Stimulated activated CD4-positive, alpha-beta T cell treated with anti-CD3 and anti-CD28 coated beads, Interleukin-12 subunit alpha, Interleukin-12 subunit beta, amount 100 ng/mL, for 48 hours (primary cell): Measurements from ENCODE around the gene PSMB7.

Experiments
- DNase-seq, 3 donors: peaks; one replicate each; pipeline ENCODE4 v3.0.0-alpha.2; 2020; ENCODE audit warnings: low read depth in 2 of 3, low spot score in 1 of 3

Gene PSMB7

DNA sequence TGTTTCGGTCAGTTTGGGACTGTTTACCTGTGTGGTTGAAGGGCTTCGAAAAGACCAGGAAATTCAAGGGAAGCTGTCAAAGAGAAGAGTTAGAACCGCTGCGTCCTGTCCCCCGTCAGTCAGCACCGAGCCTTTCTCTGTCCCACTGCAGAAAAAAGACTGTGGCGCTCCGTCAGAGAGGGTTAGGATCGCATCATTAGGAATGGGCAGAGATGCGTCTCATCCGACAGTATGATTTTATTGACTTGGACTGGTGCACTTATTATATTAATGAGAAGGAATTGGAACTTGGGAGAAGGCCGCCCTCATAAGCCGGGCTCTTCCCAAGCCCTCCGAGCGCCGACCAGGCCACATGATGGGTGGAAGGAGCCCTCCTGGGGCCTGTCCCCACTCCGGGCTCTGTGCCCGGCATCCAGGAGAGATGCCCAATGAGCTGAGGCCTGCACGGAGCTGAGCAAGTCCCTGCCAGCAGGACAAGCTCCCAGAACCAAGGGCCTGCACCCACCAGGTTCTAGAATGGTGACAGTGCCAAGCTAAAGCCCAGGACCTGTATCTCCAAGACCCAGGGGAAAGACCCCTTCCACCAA, 85.9 kb downstream of the PSMB7 start:
- no peak for DNase-seq

DNA sequence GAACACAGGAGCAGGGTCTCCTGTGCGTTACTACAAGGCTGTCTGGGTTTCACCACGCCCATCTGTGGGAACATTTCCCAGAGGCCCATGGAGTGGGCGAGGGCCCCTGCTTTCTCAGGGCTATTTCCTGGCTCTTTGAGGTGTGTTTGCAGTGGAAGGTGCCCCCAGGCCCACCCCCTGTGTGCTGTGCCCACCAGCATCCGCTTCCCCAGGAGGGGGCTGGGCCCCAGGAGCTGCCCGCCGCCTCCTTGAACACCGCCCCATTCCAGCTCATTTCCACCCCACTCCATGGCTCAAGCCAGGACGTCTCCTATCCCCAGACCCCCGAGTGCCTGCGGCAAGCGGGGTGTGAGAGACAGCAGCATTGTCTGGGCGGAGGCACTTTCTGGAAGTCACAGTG, 87.0 kb downstream of the PSMB7 start:
- no peak for DNase-seq

DNA sequence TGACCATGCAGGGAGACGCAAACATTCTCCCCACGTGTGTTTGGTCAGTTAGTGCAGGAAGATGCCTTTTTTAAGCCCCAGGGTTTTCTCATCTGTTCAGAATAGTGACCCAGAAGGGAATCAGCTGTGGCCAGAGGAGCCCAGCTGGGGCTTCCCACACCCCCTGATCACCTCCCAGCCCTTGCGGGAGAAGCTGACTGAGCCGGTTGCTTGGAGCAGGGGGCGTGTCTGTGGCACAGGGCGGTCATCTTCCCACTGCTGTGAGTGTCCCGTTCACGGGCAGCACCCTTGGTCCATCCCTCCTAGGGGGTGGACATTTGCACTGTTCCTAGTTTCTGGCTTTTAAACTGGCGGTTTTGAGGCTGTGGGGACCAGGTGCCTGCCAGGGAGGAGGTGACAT, 87.8 kb downstream of the PSMB7 start:
- DNase-seq = no peak

DNA sequence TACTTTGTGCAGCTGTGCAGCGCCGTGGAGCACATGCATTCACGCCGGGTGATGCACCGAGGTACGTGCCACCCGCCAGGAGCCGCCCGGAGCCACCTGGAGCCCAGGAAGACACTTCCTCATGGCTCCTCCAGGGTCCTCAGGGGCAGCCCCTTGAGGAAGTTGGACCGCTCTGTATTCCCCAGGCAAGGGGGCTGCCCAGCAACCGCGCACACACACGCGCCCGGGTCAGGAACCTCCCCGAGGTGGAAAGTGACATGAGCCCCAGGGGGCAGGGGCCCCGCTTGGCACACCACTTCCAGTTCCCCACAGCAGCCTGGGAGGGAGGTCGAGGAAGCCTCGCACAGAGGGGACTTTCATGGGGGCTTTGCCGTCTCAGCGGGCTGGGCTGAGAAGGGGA, 88.9 kb downstream of the PSMB7 start:
- no peak for DNase-seq

DNA sequence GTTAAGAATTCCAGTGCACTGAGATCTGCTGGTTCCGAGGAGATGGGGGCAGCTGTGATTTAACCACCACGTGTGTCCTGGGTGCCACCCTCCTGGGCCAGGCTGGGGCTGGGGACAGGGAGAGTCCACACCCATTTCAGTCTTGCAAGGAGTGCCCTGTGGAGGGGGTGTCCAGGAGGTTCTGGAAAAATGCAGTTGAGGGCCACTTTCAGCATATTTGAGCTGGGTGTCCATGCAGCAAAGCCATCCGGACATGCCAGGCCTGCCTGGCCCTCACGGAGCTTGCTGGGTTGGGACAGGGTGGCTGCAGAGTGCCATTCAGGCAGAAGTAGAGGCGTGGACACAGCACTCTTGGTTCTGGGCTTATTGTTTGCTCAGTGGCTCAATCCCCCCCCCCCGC, 89.4 kb downstream of the PSMB7 start:
- no peak for DNase-seq

DNA sequence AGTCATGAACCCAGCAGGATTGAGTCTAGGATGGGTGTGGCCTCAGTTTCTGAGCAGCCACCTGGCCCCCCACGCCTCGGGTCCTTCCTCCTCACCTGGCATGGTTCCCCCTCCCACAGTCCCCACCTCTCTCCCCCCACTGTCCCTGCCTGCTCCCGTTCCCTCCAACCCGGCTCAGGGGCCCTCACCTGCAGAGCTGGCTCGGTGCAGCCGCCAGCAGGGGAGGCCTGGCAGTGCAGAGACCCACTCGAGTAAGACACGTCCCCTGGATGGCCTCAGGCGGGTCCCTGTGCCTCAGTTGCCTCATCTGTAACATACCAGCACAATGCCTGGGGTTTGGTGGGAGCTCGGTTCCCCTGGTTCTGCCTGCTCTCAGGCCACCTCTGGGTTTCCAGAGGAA, 91.3 kb downstream of the PSMB7 start:
- no peak for DNase-seq

DNA sequence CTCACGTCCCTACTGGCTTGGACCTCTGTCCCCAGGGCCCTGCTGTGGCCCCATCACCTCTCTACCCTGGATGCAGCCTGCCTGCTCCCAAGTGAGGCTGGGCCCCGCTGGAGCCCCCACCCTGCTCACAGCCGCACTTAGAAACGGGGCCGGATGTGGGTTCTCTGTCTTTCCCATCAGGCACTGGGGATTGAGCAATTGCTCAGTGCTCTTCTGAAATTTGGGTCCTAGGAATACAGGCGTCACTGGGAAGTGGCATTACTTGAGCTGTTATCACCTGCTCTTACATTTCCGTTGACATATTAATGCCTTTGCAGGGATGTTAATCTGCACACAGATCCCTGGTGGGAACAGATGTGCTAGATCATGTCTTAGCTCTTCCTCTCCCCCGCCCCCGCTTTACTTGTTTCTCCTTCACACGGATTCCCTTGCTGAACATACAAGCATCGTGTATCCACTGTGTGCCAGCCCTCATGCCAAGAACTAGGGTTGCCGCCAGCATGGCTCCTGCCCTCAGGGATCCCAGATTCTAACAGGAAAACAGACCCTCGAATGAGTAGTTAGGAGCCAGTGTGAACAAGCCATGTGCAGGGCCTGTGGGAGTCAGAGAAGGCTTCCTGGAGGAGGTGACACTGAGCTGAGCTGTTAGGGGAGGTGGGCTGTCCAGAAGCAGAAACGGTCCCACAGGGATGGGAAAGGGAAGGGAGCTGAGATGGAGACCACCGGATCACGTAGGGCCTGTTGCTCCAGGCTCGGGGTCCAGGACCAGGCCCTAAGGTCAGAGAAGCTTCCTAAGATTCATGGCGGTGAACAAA, 92.4 kb downstream of the PSMB7 start:
- DNase-seq = no peak

DNA sequence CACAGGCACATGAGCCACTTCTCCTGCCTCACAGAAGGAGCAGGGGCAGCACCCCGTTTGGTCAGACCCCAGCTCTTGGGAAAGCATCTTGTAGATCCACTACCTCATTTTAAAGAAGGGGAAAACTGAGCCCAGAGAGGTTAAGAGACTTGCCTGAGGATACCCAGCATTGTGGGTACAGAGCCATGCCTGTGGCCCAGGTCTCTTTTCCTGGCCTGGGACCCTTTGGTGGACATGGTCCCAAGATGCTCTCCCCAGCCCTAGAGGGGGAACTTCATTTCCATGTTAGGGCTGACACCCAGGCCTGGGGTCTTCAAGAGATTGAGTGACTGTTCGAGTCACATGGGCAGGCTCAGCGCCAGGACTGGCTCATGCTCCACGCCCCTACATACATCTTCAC, 93.3 kb downstream of the PSMB7 start:
- DNase-seq = no peak

DNA sequence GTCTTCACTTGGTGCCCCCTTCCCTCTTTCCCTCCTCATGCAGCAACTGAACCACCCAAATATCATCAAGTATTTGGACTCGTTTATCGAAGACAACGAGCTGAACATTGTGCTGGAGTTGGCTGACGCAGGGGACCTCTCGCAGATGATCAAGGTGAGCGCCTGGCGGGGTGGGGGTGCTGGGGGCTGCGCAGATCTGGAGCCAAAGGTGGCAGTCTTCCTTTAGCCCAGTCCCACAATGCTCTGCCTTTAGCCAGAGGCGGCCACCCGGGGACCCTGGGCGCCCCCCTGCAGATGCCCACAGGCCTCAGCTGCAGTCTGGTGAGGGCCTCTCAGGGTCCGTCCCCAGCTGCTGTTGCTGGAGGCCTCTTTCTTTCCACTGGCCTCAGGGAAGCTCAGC, 93.8 kb downstream of the PSMB7 start:
- no peak for DNase-seq

DNA sequence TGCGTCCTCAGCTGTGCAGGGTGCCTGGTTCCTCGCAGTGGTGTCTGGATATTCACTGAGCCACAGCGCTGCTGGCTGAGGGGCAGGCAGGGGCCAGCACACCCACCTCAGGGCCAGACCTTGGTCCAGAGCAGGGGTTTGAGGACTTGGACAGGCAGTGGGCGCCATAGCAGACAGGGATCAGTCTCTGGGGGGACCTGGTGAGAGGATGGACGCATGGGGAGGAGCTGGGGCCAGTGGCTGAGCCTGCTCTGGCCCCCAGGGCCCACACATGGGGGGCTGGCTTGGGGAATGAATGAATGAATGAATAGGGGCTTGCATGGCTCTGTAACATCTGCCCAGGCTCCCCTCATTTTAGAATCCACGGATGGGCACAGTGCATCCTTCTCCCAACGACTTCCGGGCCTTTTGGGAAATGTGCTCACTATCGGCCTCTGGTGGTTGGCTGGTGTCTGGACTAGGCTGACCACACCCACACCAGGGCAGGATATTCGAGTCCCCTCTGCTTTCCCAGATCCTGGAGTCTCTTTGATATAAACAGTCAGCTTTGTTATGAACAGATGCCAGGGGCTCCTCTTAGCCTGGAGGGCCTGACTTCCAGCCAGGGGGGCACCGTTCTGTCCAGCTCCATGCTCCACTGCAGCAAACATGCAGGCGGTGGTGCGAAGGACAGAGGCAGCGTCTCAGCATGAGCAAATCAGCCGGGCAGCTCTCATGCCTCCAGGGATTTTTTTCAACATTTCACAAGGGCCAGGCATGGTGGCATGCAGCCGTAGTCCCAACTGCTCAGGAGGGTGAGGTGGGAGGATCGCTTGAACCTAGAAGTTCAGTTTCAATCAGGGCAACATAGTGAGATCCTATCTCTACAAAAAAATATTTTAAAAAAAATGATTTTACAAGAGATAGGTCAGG, 94.9 kb downstream of the PSMB7 start:
- peak; percentile 8 to 59 (median 45) for DNase-seq

DNA sequence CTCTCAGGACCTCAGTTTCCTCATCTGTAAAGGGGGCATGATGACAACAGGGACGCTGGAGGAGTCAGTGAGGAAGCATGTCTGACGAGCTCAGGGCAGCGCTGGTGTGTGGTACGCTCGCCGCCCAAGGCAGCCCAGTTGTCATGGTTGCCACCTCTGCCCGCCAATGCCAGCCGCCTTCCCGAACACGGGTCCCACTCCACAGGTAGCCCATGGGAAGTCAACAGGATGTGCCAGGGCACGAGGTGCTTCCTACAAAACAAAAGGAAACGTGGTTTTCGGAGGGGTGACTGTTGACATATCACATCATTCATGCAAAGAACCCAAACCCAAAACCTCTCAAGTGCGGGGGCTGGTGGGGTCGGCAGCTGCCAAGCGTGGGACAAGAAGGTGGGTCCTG, 99.4 kb downstream of the PSMB7 start:
- no peak for DNase-seq

DNA sequence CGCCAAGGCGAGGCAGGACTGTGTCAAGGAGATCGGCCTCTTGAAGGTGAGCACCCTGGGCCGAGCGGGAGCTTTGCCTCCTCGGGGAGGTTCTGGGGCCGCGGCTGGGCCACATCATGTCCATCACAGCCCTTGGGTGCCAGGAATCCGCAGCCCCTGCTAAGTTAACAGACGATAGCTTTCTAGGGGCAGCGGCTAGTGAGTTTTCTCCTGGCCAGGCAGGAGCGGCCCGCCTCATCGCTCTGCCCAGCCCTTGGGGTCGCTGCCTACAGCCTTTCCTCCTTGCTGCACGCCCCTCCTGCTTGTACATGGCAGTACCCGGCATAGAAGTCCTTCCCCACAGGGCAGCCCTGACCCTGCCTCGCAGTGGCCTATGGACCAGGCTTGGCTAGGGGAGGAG, 101.3 kb downstream of the PSMB7 start:
- DNase-seq = no peak

DNA sequence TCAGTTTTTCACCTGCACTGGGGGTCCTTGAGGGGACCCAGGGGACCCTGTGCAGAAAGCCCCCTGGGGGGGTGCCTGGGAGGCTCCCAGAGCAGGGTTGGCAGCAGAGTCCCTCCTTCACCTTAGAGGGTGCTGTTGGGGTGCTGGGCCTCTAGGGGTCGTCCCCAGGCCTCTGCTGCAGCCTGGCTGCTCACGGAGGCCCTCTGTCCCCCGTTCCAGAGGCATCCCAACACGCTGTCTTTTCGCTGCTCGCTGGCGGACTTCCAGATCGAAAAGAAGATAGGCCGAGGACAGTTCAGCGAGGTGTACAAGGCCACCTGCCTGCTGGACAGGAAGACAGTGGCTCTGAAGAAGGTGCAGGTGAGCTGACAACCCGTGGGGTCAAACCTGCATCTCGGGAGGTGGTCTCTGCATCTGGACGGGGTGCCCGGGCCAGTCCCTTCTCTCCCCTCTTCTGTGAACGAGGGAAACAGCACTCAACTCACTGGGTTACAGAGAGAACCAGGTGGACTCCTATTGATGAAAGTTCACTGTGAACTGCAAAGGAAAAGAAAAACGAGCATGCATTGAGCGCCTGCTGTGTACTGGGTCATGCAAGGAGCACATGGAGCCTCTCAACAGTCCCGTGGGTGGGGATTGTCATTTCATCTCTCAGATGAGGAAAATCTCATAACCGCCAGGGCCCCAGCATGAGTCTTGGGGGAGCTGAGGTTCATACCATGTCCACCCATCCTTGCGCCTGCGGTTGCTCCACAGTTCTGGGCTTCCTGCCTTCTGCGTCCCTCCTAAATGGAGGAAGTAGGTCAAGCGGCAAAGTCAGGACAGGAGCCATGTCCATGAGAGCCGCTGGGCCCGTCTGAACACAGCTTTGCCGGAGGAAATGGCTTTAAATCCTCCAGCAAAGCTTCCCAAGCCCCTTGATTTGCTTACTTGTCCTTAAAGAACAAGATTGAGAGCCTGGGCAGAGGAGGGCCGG, 102.7 kb downstream of the PSMB7 start:
- DNase-seq = no peak

DNA sequence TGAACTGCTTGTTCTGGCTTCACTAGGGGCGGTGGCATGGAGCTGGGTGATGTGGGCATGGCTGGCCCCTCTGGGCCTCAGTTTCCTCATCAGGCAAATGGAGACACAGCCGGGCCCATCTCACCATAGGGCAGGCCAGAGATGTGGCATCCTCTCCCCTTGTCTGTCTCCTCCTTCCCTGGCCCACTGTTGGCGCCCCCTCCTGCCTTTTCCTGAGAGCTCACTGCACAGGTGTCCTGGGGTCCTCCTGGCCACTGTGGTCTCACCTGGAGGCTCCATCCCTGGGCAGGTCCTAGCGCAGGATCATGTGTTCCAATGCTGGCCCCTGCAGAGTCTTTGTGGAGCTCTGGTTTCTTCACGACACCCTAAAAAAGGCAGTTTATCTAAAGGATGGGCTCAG, 104.0 kb downstream of the PSMB7 start:
- DNase-seq = no peak

DNA sequence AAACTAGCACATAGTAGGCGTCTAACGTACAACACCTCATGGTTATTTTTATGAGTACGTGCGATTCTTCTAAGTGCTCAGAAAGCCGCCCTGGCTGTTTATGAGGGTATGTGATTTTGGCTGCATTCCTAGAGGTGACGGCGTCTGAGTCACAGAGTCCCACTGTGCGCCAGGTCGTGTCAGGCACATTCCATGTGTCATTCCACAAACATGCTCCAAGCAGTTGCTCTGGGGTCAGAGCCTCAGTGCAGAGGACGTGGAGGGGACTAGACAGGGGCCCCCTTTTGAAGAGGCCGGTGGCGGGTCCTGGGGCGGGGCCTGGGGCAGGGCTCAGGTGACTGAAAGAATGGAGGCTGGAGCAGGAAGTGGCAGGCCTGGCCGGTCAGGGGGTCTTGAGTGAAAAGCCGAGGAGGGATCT, 105.6 kb downstream of the PSMB7 start:
- no peak for DNase-seq

DNA sequence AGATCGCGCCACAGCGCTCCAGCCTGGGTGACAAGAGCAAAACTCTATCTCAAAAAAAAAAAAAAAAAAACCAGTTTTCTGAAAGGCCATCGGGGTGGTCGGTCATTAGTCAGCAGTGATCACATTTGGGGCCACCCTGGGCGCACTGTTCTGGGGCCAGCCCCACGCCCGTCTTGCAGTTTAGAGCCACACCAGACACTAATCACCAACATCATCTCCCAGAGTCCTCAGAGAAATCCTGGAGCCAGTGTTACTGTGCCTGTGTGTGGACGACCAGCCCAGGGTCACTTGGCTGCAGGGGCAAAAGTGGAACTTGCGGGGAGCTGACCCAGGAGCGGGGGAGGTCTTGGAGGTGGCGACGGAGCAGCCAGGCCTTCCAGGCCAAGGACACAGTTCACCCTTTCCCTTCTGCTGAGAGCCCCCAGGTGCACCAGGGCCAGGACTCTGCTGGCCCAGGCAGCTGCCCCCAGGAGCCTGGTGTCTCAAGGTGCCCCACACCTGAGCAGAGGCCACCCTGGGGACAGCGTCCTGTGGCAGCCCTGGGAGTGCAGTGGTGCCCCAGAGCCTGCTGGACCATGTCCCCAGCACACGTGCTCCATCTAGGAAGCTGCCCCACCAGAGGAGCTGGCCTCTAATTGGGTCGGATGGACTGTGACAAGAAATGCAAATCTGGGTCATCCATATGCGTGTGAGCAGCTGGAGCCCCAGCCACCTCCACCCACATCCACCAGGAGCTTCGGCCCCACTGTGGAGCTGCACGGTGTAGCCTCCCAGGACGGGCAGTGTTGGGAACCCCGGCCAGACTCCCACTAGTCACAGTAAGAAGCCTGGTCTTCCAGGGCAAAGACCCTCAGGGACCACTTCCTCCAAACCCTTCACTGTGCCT, 106.4 kb downstream of the PSMB7 start:
- DNase-seq = no peak

DNA sequence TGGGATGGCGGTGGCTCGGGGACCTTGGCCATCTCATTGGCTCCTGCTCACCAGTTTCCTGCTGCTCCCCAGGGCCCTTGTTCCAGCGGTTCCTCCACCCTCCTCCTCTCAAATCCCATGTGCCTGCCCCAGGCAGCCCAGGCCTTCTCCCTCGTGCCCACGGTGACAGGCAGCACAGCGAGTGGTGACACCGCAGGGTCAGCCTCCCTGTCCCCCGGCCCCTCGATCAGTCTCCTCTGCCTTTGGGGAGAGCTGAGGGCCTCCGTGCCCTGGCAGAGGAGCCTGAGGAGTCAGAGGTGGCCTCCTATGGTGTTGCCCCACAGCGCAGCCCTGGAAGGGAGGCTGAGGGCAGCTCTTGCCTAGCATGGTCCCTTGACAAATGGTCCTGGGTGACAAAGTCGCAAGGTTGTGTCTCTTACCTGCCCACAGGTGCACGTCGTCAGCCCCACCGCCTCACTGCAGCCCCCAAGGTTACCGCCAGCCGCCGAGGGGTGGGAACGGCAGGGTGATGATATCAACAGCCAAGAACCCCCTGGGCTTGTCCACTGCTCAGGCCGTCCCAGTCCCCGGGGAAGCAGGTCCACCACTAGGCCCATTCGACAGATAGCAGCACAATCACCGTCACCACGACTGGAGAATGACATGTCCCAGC, 107.7 kb downstream of the PSMB7 start:
- DNase-seq = no peak

DNA sequence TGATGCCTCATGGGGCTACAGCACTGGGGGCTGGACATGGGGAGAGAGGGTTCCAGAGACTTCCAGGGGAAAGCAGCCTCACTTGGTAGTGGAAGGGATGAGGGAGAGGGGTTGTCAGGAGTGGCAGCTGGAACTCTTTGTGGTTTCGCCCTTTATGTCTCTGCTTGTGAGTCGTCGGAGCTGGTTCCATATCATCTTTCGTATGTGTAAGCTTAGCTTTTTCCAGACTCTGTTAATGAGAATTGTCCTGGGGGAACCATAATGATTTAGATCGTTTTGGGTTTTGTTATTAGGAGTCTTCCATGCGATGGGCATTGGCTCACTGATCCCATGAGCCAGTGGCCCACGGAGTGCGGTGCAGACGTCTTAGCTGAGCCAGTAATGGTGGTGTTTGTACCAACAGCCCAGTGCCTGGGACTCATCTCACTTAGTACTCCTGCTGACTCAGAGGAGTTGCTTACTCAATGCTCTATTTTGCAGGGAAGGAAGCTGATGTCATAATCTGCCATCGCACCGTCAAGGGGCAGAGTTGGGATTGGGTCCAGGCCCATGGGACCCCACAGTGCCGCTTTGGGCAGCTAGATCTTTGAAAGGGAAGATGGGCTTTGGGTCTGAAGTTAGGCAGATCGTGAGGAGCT, 109.0 kb downstream of the PSMB7 start:
- DNase-seq = no peak

DNA sequence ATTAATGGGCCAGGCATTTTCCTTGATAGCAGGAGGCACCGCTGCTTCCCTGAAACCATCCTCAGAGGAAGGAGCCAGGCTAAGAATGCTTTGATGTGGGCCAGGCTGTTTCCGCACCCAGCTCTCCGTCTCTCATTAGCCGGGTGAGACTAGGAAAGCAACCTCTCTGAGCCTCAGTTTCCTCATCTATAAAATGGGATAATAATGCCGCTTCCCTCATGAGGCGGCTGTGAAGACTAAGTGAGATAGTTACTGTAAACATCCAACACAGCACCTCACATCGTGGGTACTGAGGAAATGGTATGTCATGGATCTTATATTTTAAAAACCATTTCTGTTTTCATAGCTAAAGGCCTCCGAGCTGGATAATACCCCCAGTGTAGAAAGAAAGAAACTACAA, 111.0 kb downstream of the PSMB7 start:
- no peak for DNase-seq
